ENCODE data around the gene REG4.
A peak's percentile ranks its signal among the peaks of the same experiment; 100 is the strongest.
"Not testable (repeated sequence)": the region's sequence is repeated elsewhere in the genome, so short reads cannot be mapped to it uniquely, and the experiment has no call there.

Gene REG4

DNA sequence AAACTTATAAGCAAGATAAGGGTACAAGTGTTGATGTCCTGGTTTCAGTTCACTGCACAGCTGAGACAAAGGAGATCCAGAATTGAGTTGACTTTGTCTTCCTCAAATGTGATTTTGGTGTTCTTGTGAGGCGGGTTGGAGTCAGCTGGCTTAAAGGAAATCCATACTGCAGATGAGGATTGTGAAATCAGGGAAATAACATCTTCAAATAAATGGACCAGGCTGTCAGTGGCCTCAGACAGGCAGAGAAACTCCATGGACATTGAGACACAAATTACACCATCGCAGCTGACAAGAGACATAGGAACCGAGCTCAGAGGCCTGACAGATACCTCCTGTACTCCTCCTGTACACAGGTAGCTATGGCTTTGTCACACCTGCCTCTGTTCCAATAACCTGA lies 27.0 kb upstream of the REG4 start:
- no peak overlapping the region for H4K8ac ChIP-seq (ENCODE audit: low read depth, low read length)
- DNase-seq: peak in 1 of 2 donors; percentile 15
- H2BK120ac ChIP-seq (ENCODE audit: insufficient read depth, low read length, poor library complexity): no peak overlapping the region
- H3K14ac ChIP-seq (ENCODE audit: low read length): no peak overlapping the region
- no peaks in the 10 kb centered on the region for H3K79me2 ChIP-seq (ENCODE audit: control insufficient read depth, insufficient read depth, low read length, poor library complexity)
- no peak overlapping the region for H4K12ac ChIP-seq (ENCODE audit: low read depth, low read length)
- H3K23ac ChIP-seq (ENCODE audit: low read length): no peak overlapping the region
- H3K4me1 ChIP-seq (ENCODE audit: control insufficient read depth in 1 of 2, insufficient read depth in 2 of 2, low read length in 2 of 2): no peaks in the 10 kb centered on the region
- H3K9ac ChIP-seq (ENCODE audit: low read length): no peak overlapping the region
- no peaks in the 10 kb centered on the region for H3K27me3 ChIP-seq (ENCODE audit: insufficient read depth, low read length)
- no peaks in the 10 kb centered on the region for H3K79me1 ChIP-seq (ENCODE audit: low read length)
- H2AFZ ChIP-seq (ENCODE audit: insufficient read depth, low read length, poor library complexity): no peak overlapping the region
- no peaks in the 10 kb centered on the region for H3K36me3 ChIP-seq (ENCODE audit: control insufficient read depth in 1 of 2, insufficient read depth in 2 of 2, low read length in 2 of 2)
- no peak overlapping the region for H4K91ac ChIP-seq (ENCODE audit: low read depth, low read length)
- no peak overlapping the region for H3K27ac ChIP-seq (ENCODE audit: low read depth, low read length)
- no CpG with 5 or more reads among the region's 3 CpGs for WGBS (ENCODE audit: extremely low coverage, insufficient coverage, insufficient read length)
- no peak overlapping the region for H2AK5ac ChIP-seq (ENCODE audit: low read length)
- H2BK5ac ChIP-seq (ENCODE audit: low read depth, low read length, poor library complexity): no peak overlapping the region
- no peak overlapping the region for H2BK12ac ChIP-seq (ENCODE audit: low read length)
- H3K18ac ChIP-seq (ENCODE audit: low read length): no peak overlapping the region
- no peaks in the 10 kb centered on the region for H3K9me3 ChIP-seq (ENCODE audit: insufficient read depth, low read depth, low read length)
- H3K4me2 ChIP-seq (ENCODE audit: low read length): no peak overlapping the region
- no peak overlapping the region for H3K4ac ChIP-seq (ENCODE audit: low read depth, low read length)
- no peak overlapping the region for H3K4me3 ChIP-seq (ENCODE audit: low read depth, low read length)

- Histone ChIP-seq H2AFZ (ENCODE audit: insufficient read depth, low read length, poor library complexity) (no peak overlapping the region), H3K79me1 (ENCODE audit: low read length) (no peaks in the 10 kb centered on the region), H3K27me3 (ENCODE audit: insufficient read depth, low read length) (no peaks in the 10 kb centered on the region), H2BK12ac (ENCODE audit: low read length) (no peak overlapping the region), H3K4me1 (ENCODE audit: control insufficient read depth in 1 of 2, insufficient read depth in 2 of 2, low read length in 2 of 2) (no peaks in the 10 kb centered on the region), H2BK120ac (ENCODE audit: insufficient read depth, low read length, poor library complexity) (no peak overlapping the region), H3K79me2 (ENCODE audit: control insufficient read depth, insufficient read depth, low read length, poor library complexity) (no peaks in the 10 kb centered on the region), H3K27ac (ENCODE audit: low read depth, low read length) (no peak overlapping the region), H3K18ac (ENCODE audit: low read length) (no peak overlapping the region), H3K4ac (ENCODE audit: low read depth, low read length) (no peak overlapping the region), H3K9ac (ENCODE audit: low read length) (no peak overlapping the region), H3K9me3 (ENCODE audit: insufficient read depth, low read depth, low read length) (no peaks in the 10 kb centered on the region), H2BK5ac (ENCODE audit: low read depth, low read length, poor library complexity) (no peak overlapping the region), H3K36me3 (ENCODE audit: control insufficient read depth in 1 of 2, insufficient read depth in 2 of 2, low read length in 2 of 2) (no peaks in the 10 kb centered on the region), H3K14ac (ENCODE audit: low read length) (no peak overlapping the region), H4K91ac (ENCODE audit: low read depth, low read length) (no peak overlapping the region), H4K8ac (ENCODE audit: low read depth, low read length) (no peak overlapping the region), H3K23ac (ENCODE audit: low read length) (no peak overlapping the region), H2AK5ac (ENCODE audit: low read length) (no peak overlapping the region), H3K4me3 (ENCODE audit: low read depth, low read length) (no peak overlapping the region), H4K12ac (ENCODE audit: low read depth, low read length) (no peak overlapping the region), H3K4me2 (ENCODE audit: low read length) (no peak overlapping the region)
- no CpG with 5 or more reads among the region's 4 CpGs for WGBS (ENCODE audit: extremely low coverage, insufficient coverage, insufficient read length)
- DNase-seq: no peak
Observed at GRCh38 chr1:119834990-119835389, 23.7 kb upstream of the REG4 start.

DNA sequence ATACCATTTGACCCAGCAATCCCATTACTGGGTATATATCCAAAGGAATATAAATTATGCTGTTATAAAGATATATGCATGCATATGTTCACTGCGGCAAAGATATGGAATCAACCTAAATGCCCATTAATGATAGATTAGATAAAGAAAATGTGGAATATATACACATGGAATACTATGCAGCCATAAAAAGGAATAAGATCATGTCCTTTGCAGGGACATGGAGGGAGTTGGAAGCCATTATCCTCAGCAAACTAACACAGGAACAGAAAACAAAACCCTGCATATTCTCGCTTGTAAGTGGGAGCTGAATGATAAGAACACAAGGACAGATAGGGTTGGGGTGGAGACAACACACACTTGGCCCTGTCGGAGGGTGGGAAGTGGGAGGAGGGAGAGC lies 19.8 kb upstream of the REG4 start:
- Histone ChIP-seq H3K9ac (ENCODE audit: low read length) (no peak overlapping the region), H3K4me1 (ENCODE audit: control insufficient read depth in 1 of 2, insufficient read depth in 2 of 2, low read length in 2 of 2) (no peaks in the 10 kb centered on the region), H3K14ac (ENCODE audit: low read length) (no peak overlapping the region), H3K79me2 (ENCODE audit: control insufficient read depth, insufficient read depth, low read length, poor library complexity) (no peaks in the 10 kb centered on the region), H3K79me1 (ENCODE audit: low read length) (no peaks in the 10 kb centered on the region), H4K12ac (ENCODE audit: low read depth, low read length) (no peak overlapping the region), H2BK12ac (ENCODE audit: low read length) (no peak overlapping the region), H3K4ac (ENCODE audit: low read depth, low read length) (no peak overlapping the region), H3K9me3 (ENCODE audit: insufficient read depth, low read depth, low read length) (no peaks in the 10 kb centered on the region), H3K18ac (ENCODE audit: low read length) (no peak overlapping the region), H3K4me2 (ENCODE audit: low read length) (no peak overlapping the region), H3K27ac (ENCODE audit: low read depth, low read length) (no peak overlapping the region), H4K91ac (ENCODE audit: low read depth, low read length) (no peak overlapping the region), H3K4me3 (ENCODE audit: low read depth, low read length) (no peak overlapping the region), H3K27me3 (ENCODE audit: insufficient read depth, low read length) (no peaks in the 10 kb centered on the region), H3K36me3 (ENCODE audit: control insufficient read depth in 1 of 2, insufficient read depth in 2 of 2, low read length in 2 of 2) (no peaks in the 10 kb centered on the region), H2BK120ac (ENCODE audit: insufficient read depth, low read length, poor library complexity) (no peak overlapping the region), H3K23ac (ENCODE audit: low read length) (no peak overlapping the region), H2AFZ (ENCODE audit: insufficient read depth, low read length, poor library complexity) (no peak overlapping the region), H4K8ac (ENCODE audit: low read depth, low read length) (no peak overlapping the region), H2AK5ac (ENCODE audit: low read length) (no peak overlapping the region), H2BK5ac (ENCODE audit: low read depth, low read length, poor library complexity) (no peak overlapping the region)
- no CpG with 5 or more reads among the region's 3 CpGs for WGBS (ENCODE audit: extremely low coverage, insufficient coverage, insufficient read length)
- no peak for DNase-seq

DNA sequence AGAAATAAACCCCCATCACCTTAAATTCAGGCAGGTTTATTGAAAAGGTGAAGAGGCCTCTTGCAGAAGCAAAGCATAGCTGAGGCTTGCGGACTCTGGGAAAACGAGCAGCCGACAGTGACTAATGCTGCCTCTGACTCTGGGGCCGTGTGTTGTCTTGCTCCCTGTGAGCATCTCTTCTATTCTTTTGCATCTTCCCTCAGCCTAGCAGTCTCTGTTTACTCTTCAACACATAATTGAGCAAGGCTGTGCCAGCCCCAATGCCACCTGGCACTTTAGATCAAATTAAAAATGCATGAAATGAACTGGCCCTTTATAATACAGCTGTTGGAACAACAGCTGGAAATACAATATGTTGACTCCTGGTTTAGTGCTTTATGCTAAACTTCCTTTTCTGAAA lies 18.4 kb upstream of the REG4 start:
- H2AFZ ChIP-seq (ENCODE audit: insufficient read depth, low read length, poor library complexity): no peak overlapping the region
- no peak overlapping the region for H2BK5ac ChIP-seq (ENCODE audit: low read depth, low read length, poor library complexity)
- WGBS (ENCODE audit: extremely low coverage, insufficient coverage, insufficient read length): no CpG with 5 or more reads among the region's 4 CpGs
- H2AK5ac ChIP-seq (ENCODE audit: low read length): no peak overlapping the region
- H4K12ac ChIP-seq (ENCODE audit: low read depth, low read length): no peak overlapping the region
- no peak overlapping the region for H3K18ac ChIP-seq (ENCODE audit: low read length)
- no peak overlapping the region for H4K91ac ChIP-seq (ENCODE audit: low read depth, low read length)
- H3K79me2 ChIP-seq (ENCODE audit: control insufficient read depth, insufficient read depth, low read length, poor library complexity): no peaks in the 10 kb centered on the region
- no peak overlapping the region for H2BK12ac ChIP-seq (ENCODE audit: low read length)
- no peak overlapping the region for H3K4me2 ChIP-seq (ENCODE audit: low read length)
- no peak overlapping the region for H4K8ac ChIP-seq (ENCODE audit: low read depth, low read length)
- no peak overlapping the region for H2BK120ac ChIP-seq (ENCODE audit: insufficient read depth, low read length, poor library complexity)
- no peak for DNase-seq
- no peak overlapping the region for H3K4ac ChIP-seq (ENCODE audit: low read depth, low read length)
- H3K14ac ChIP-seq (ENCODE audit: low read length): no peak overlapping the region
- no peaks in the 10 kb centered on the region for H3K9me3 ChIP-seq (ENCODE audit: insufficient read depth, low read depth, low read length)
- no peaks in the 10 kb centered on the region for H3K79me1 ChIP-seq (ENCODE audit: low read length)
- no peak overlapping the region for H3K27ac ChIP-seq (ENCODE audit: low read depth, low read length)
- no peaks in the 10 kb centered on the region for H3K4me1 ChIP-seq (ENCODE audit: control insufficient read depth in 1 of 2, insufficient read depth in 2 of 2, low read length in 2 of 2)
- H3K36me3 ChIP-seq (ENCODE audit: control insufficient read depth in 1 of 2, insufficient read depth in 2 of 2, low read length in 2 of 2): no peaks in the 10 kb centered on the region
- H3K23ac ChIP-seq (ENCODE audit: low read length): no peak overlapping the region
- no peak overlapping the region for H3K9ac ChIP-seq (ENCODE audit: low read length)
- no peak overlapping the region for H3K4me3 ChIP-seq (ENCODE audit: low read depth, low read length)
- no peaks in the 10 kb centered on the region for H3K27me3 ChIP-seq (ENCODE audit: insufficient read depth, low read length)

DNA sequence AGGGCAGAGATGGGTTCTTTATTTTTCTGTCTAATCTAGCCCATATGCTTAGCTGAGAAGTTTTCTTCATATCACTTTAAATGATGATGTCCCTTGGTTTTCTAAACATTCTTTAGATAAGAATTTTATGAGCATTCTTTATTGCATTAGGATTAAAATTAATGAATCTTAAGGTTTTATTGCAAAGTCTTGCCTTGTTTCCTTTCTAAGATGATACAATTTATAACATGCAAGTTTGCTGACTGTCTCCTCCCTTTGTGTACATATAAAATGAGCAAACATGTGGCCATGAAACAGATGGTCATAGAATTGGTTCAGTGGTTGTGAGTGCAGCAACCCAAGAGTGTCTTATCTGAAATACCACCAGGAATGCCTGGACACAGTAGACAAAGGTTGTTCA lies 17.7 kb upstream of the REG4 start:
- not testable (repeated sequence) for H3K4ac ChIP-seq (ENCODE audit: low read depth, low read length); H2BK120ac ChIP-seq (ENCODE audit: insufficient read depth, low read length, poor library complexity)

More for the DNA sequence above, 17.7 kb upstream of the REG4 start:
- not testable (repeated sequence) for H3K79me1 ChIP-seq (ENCODE audit: low read length); H3K14ac ChIP-seq (ENCODE audit: low read length); H4K8ac ChIP-seq (ENCODE audit: low read depth, low read length); H3K9me3 ChIP-seq (ENCODE audit: insufficient read depth, low read depth, low read length); H3K27ac ChIP-seq (ENCODE audit: low read depth, low read length); H3K9ac ChIP-seq (ENCODE audit: low read length); H3K4me1 ChIP-seq (ENCODE audit: control insufficient read depth in 1 of 2, insufficient read depth in 2 of 2, low read length in 2 of 2); H3K27me3 ChIP-seq (ENCODE audit: insufficient read depth, low read length); H3K4me2 ChIP-seq (ENCODE audit: low read length); H4K91ac ChIP-seq (ENCODE audit: low read depth, low read length); H2BK12ac ChIP-seq (ENCODE audit: low read length); H2BK5ac ChIP-seq (ENCODE audit: low read depth, low read length, poor library complexity); H3K23ac ChIP-seq (ENCODE audit: low read length); H2AK5ac ChIP-seq (ENCODE audit: low read length); H4K12ac ChIP-seq (ENCODE audit: low read depth, low read length); H2AFZ ChIP-seq (ENCODE audit: insufficient read depth, low read length, poor library complexity); H3K4me3 ChIP-seq (ENCODE audit: low read depth, low read length); H3K36me3 ChIP-seq (ENCODE audit: control insufficient read depth in 1 of 2, insufficient read depth in 2 of 2, low read length in 2 of 2); H3K18ac ChIP-seq (ENCODE audit: low read length); DNase-seq; H3K79me2 ChIP-seq (ENCODE audit: control insufficient read depth, insufficient read depth, low read length, poor library complexity)

Measured in trophoblast cell (in vitro differentiated cells and primary cell).